ENCODE data around the gene GRIP1. TPM values are rescaled to one million over a fixed set of nuclear protein-coding genes. Genes with fewer than 3 reads are reported as not detected.

GRIP1 gene
- polyA plus RNA-seq, 2 donors = 1.5 to 2.4 TPM

DNA sequence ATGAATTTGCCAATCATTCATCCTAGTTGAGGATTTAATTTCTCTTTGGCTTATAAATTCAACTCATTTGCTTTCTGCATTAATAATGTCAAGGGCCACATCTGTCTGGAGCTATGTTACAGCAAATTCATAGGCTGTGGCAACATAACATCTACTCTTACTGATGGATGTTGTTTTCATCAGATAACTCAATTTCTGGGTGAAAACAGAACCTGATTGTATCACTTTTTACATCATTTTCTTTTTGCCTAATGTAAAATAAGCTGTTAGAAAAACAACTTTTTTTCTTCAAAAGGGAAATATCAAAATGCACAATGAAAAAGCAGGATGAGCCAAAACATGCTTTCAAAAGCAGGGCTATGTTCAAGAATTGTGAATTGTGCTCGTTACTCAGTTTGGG lies 303.3 kb downstream of the GRIP1 start:
- WGBS, 2 donors = 92 to 97% methylated on average over 1 of the region's 1 CpG
- H3K9me3 ChIP-seq (ENCODE audit: control insufficient read depth in 2 of 2, insufficient read depth in 1 of 2, low read depth in 1 of 2, low read length in 1 of 2) = no peaks in the 10 kb centered on the region
- H3K27me3 ChIP-seq (ENCODE audit: control insufficient read depth in 1 of 2, insufficient read depth in 2 of 2, low read length in 2 of 2) = no peaks in the 10 kb centered on the region
- no peak overlapping the region for H3K4me3 ChIP-seq (ENCODE audit: low read depth in 1 of 2, low read length in 2 of 2)
- no peaks in the 10 kb centered on the region for H3K36me3 ChIP-seq (ENCODE audit: control insufficient read depth in 2 of 2, insufficient read depth in 2 of 2, low read length in 1 of 2)
- H3K4me1 ChIP-seq (ENCODE audit: control insufficient read depth in 2 of 2, insufficient read depth in 2 of 2, low read length in 1 of 2) = no peaks in the 10 kb centered on the region
- H3K27ac ChIP-seq (ENCODE audit: low read depth in 2 of 2, low read length in 1 of 2) = no peak overlapping the region

DNA sequence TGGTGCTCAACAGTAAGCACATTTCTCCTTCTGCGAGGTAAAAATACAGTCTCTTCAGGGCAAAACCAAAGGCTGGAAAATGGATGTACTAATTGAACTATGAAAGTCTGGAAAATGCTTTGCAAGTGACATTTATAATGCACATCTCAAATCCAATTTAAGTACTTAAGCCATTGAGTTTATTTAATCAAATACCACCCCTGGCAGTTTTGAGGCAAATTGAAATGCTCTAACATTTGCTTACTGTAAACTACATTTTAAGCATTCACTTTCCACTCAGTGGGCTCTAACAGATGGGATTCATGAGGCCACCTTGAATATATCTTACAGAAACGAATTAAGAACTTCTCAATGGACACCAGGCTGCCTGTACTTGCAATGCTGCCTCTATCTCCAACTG lies 306.9 kb downstream of the GRIP1 start:
- H3K27me3 ChIP-seq (ENCODE audit: control insufficient read depth in 1 of 2, insufficient read depth in 2 of 2, low read length in 2 of 2) = no peaks in the 10 kb centered on the region
- no peaks in the 10 kb centered on the region for H3K9me3 ChIP-seq (ENCODE audit: control insufficient read depth in 2 of 2, insufficient read depth in 1 of 2, low read depth in 1 of 2, low read length in 1 of 2)
- no peak overlapping the region for H3K4me3 ChIP-seq (ENCODE audit: low read depth in 1 of 2, low read length in 2 of 2)
- H3K27ac ChIP-seq (ENCODE audit: low read depth in 2 of 2, low read length in 1 of 2) = no peak overlapping the region
- WGBS, 2 donors = 66 to 67% methylated on average over 2 of the region's 2 CpGs
- H3K4me1 ChIP-seq (ENCODE audit: control insufficient read depth in 2 of 2, insufficient read depth in 2 of 2, low read length in 1 of 2) = no peaks in the 10 kb centered on the region
- H3K36me3 ChIP-seq (ENCODE audit: control insufficient read depth in 2 of 2, insufficient read depth in 2 of 2, low read length in 1 of 2) = no peaks in the 10 kb centered on the region

DNA sequence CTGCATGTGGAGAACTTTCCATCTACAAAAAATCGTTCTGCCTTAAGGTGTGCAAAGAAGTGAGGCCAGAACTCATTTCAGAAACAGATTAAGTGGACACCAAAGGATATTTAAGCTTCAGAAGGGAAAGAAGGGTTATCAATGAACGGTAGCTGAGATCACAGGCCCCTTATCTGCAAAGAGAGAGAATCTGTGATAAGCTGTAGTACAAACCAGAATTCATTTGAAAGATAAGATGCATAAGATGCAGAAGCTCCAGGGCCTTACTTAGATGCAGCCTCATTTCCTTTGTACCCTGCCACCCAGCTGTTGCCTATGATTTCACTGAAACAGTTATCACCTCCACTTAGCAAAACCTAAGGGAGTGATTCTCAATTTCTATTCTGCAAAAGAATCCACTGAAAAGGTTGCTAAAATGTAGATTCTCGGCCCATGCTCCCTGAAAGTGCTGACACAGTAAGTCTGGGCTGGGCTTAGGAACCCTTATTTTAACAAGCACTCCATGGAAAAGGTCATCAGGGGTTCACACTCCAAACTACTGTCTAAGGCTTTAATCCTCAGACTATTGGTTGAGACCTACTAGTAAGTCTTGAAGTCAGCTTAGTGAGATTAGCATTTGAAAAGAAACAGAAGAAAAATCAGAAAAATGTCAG lies 311.7 kb downstream of the GRIP1 start:
- Histone ChIP-seq H3K4me1 (ENCODE audit: control insufficient read depth in 2 of 2, insufficient read depth in 2 of 2, low read length in 1 of 2) (no peaks in the 10 kb centered on the region), H3K27me3 (ENCODE audit: control insufficient read depth in 1 of 2, insufficient read depth in 2 of 2, low read length in 2 of 2) (no peaks in the 10 kb centered on the region), H3K9me3 (ENCODE audit: control insufficient read depth in 2 of 2, insufficient read depth in 1 of 2, low read depth in 1 of 2, low read length in 1 of 2) (no peaks in the 10 kb centered on the region), H3K4me3 (ENCODE audit: low read depth in 1 of 2, low read length in 2 of 2) (no peak overlapping the region), H3K36me3 (ENCODE audit: control insufficient read depth in 2 of 2, insufficient read depth in 2 of 2, low read length in 1 of 2) (no peaks in the 10 kb centered on the region), H3K27ac (ENCODE audit: low read depth in 2 of 2, low read length in 1 of 2) (no peak overlapping the region)
- WGBS, 2 donors = 71% methylated on average over 3 of the region's 3 CpGs

DNA sequence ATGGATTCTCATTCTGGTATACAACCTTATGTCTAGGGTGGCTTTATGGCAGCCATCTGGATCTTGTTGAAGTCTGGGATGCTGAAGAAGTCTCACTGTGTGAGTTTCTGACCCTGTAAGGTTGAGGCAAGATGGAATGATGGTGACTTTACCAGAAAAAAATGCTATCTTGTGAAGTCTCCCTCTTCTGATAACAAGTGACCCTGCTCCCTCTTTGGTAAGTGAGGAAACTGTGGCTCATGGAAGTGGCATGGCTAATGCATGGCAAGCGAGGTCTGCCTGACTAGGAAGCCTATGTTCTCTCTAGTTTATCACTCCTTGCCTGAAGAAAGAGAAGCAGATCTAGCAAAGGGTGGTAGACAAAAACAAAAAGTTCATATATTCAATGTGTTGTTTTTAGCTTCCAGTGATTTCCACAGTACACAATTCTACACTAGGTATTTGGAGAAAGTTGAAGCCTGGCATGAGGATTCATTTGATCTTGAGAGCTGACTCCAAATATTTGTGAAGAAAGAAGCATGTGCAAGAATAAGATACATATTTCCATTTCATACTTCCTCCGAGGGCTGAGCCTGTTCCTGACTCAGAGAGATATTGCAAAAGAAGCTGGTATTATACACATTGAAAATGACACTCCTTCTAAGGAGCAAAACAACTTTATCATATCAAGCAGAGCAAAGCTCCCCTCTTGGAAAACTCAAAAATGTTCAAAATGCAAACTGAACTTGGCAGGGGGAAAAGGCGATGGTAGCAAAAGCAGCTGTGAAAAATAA lies 313.0 kb downstream of the GRIP1 start:
- H3K4me1 ChIP-seq (ENCODE audit: control insufficient read depth in 2 of 2, insufficient read depth in 2 of 2, low read length in 1 of 2) = no peaks in the 10 kb centered on the region

DNA sequence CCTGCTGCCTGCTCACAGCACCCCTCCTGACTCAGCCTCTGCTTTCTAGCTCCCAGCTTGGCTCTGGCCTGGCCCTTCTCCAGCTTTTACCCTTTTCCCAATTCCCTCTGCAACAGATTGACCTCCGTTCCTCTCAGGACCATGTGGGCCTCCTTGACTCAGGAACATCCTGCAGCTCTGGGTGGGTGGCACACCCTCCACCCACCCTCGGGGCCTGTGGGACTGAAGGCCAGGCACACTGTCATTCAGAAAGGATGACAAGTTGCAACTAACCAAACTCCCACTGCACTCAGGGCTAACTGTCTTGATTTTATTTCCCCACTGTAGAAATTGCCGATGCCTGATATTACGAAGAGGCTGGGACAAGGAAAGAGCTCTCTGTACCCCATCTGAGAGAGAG lies 317.2 kb downstream of the GRIP1 start:
- Histone ChIP-seq H3K36me3 (ENCODE audit: control insufficient read depth in 2 of 2, insufficient read depth in 2 of 2, low read length in 1 of 2) (no peaks in the 10 kb centered on the region), H3K4me1 (ENCODE audit: control insufficient read depth in 2 of 2, insufficient read depth in 2 of 2, low read length in 1 of 2) (no peaks in the 10 kb centered on the region), H3K27ac (ENCODE audit: low read depth in 2 of 2, low read length in 1 of 2) (no peak overlapping the region), H3K4me3 (ENCODE audit: low read depth in 1 of 2, low read length in 2 of 2) (no peak overlapping the region), H3K27me3 (ENCODE audit: control insufficient read depth in 1 of 2, insufficient read depth in 2 of 2, low read length in 2 of 2) (no peaks in the 10 kb centered on the region), H3K9me3 (ENCODE audit: control insufficient read depth in 2 of 2, insufficient read depth in 1 of 2, low read depth in 1 of 2, low read length in 1 of 2) (no peaks in the 10 kb centered on the region)
- 87 to 92% methylated on average over 4 of the region's 4 CpGs for WGBS, 2 donors

More for the DNA sequence above, 313.0 kb downstream of the GRIP1 start:
- no peaks in the 10 kb centered on the region for H3K36me3 ChIP-seq (ENCODE audit: control insufficient read depth in 2 of 2, insufficient read depth in 2 of 2, low read length in 1 of 2)
- WGBS, 2 donors = 82 to 90% methylated on average over 3 of the region's 3 CpGs
- H3K27ac ChIP-seq (ENCODE audit: low read depth in 2 of 2, low read length in 1 of 2) = no peak overlapping the region
- no peak overlapping the region for H3K4me3 ChIP-seq (ENCODE audit: low read depth in 1 of 2, low read length in 2 of 2)
- H3K9me3 ChIP-seq (ENCODE audit: control insufficient read depth in 2 of 2, insufficient read depth in 1 of 2, low read depth in 1 of 2, low read length in 1 of 2) = no peaks in the 10 kb centered on the region
- no peaks in the 10 kb centered on the region for H3K27me3 ChIP-seq (ENCODE audit: control insufficient read depth in 1 of 2, insufficient read depth in 2 of 2, low read length in 2 of 2)

DNA sequence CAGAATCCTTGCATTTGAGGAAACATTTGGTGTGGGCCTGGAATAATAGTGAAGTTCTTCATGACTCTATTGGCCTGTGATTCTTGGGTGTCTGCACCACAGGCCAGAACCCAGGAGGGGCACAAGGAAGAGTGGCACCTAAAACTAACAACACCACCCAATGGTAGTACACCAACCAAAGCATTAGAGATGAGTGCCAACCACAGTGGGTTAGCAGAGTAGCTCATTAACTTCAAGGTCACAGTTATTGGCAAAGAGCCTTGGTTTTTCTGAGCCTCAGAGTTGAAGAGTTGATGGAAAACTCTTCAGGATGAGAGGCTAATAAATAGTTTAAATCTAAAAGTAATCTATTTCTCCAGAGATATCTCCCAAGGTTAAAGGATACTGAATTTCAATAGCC lies 319.6 kb downstream of the GRIP1 start:
- H3K4me3 ChIP-seq (ENCODE audit: low read depth in 1 of 2, low read length in 2 of 2) = no peak overlapping the region
- no peaks in the 10 kb centered on the region for H3K27me3 ChIP-seq (ENCODE audit: control insufficient read depth in 1 of 2, insufficient read depth in 2 of 2, low read length in 2 of 2)
- no peaks in the 10 kb centered on the region for H3K4me1 ChIP-seq (ENCODE audit: control insufficient read depth in 2 of 2, insufficient read depth in 2 of 2, low read length in 1 of 2)
- no peak overlapping the region for H3K27ac ChIP-seq (ENCODE audit: low read depth in 2 of 2, low read length in 1 of 2)
- no peaks in the 10 kb centered on the region for H3K9me3 ChIP-seq (ENCODE audit: control insufficient read depth in 2 of 2, insufficient read depth in 1 of 2, low read depth in 1 of 2, low read length in 1 of 2)
- H3K36me3 ChIP-seq (ENCODE audit: control insufficient read depth in 2 of 2, insufficient read depth in 2 of 2, low read length in 1 of 2) = peaks cover 0 to 2% of the 10 kb centered on the region in 2 donors

DNA sequence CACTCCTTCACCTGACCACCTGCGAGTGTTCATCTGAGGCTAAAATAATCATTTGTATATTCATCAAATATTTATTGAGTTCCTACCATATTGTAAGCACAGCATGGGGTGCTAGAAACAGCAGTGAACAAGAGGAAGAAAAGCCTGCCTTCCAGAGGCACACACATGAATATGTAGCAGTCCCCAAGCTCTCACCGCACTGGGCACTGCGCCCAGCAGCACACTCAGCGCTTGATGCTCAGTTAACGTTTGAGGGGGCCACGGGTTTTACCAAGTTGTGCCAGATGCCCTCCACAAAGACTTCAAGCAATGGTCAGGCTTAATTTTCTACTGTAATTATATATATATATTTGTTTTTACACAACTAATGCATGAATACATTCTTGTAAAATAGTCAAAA lies 324.6 kb downstream of the GRIP1 start:
- Histone ChIP-seq H3K27me3 (ENCODE audit: control insufficient read depth in 1 of 2, insufficient read depth in 2 of 2, low read length in 2 of 2) (no peaks in the 10 kb centered on the region), H3K4me3 (ENCODE audit: low read depth in 1 of 2, low read length in 2 of 2) (no peak overlapping the region), H3K36me3 (ENCODE audit: control insufficient read depth in 2 of 2, insufficient read depth in 2 of 2, low read length in 1 of 2) (peaks cover 0 to 2% of the 10 kb centered on the region in 2 donors), H3K4me1 (ENCODE audit: control insufficient read depth in 2 of 2, insufficient read depth in 2 of 2, low read length in 1 of 2) (no peaks in the 10 kb centered on the region), H3K27ac (ENCODE audit: low read depth in 2 of 2, low read length in 1 of 2) (no peak overlapping the region), H3K9me3 (ENCODE audit: control insufficient read depth in 2 of 2, insufficient read depth in 1 of 2, low read depth in 1 of 2, low read length in 1 of 2) (no peaks in the 10 kb centered on the region)
- 85 to 87% methylated on average over 6 of the region's 6 CpGs for WGBS, 2 donors

DNA sequence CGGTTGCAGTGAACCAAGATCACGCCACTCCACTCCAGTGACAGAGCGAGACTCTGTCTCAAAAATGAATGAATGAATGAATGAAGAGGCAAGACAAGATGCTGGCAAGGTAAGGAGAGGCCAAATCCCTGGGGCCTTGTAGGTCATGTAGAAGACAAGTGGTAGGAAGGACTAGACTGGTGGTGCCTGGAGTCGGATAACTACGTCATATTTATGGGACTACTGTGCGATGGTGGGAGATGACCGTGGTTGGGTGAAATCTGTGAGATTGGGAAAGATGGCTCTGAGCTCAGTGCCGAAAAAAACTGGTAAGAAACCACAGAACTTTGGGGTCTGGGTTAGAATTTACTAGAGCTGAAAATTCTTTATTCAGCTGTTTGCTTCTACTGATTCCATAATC lies 326.0 kb downstream of the GRIP1 start:
- peaks cover 0 to 2% of the 10 kb centered on the region in 2 donors for H3K36me3 ChIP-seq (ENCODE audit: control insufficient read depth in 2 of 2, insufficient read depth in 2 of 2, low read length in 1 of 2)
- no peaks in the 10 kb centered on the region for H3K27me3 ChIP-seq (ENCODE audit: control insufficient read depth in 1 of 2, insufficient read depth in 2 of 2, low read length in 2 of 2)
- no peaks in the 10 kb centered on the region for H3K9me3 ChIP-seq (ENCODE audit: control insufficient read depth in 2 of 2, insufficient read depth in 1 of 2, low read depth in 1 of 2, low read length in 1 of 2)
- H3K4me3 ChIP-seq (ENCODE audit: low read depth in 1 of 2, low read length in 2 of 2) = no peak overlapping the region
- 97 to 98% methylated on average over 8 of the region's 8 CpGs for WGBS, 2 donors
- no peak overlapping the region for H3K27ac ChIP-seq (ENCODE audit: low read depth in 2 of 2, low read length in 1 of 2)
- no peaks in the 10 kb centered on the region for H3K4me1 ChIP-seq (ENCODE audit: control insufficient read depth in 2 of 2, insufficient read depth in 2 of 2, low read length in 1 of 2)

DNA sequence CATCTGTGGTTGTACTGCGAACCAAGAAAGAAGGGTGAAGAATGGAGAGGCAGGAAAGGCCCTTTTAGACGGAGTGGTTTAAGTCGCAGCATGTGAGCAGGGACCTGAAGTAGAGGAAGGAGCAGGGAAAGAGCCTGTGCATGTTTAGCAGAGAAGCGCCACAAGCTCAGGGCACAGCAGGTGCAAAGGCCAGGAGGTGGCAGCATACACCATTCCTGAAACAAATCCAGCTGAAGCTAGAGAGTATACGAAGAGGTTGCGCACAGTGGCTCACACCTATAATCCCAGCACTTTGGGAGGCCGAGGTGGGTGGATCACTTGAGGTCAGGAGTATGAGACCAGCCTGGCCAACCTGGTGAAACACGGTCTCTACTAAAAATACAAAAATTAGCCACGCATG lies 326.7 kb downstream of the GRIP1 start:
- H3K4me3 ChIP-seq (ENCODE audit: low read depth in 1 of 2, low read length in 2 of 2) = no peak overlapping the region
- no peaks in the 10 kb centered on the region for H3K9me3 ChIP-seq (ENCODE audit: control insufficient read depth in 2 of 2, insufficient read depth in 1 of 2, low read depth in 1 of 2, low read length in 1 of 2)
- no peaks in the 10 kb centered on the region for H3K4me1 ChIP-seq (ENCODE audit: control insufficient read depth in 2 of 2, insufficient read depth in 2 of 2, low read length in 1 of 2)
- 83 to 86% methylated on average over 9 of the region's 9 CpGs for WGBS, 2 donors
- H3K27ac ChIP-seq (ENCODE audit: low read depth in 2 of 2, low read length in 1 of 2) = no peak overlapping the region
- no peaks in the 10 kb centered on the region for H3K27me3 ChIP-seq (ENCODE audit: control insufficient read depth in 1 of 2, insufficient read depth in 2 of 2, low read length in 2 of 2)
- peaks cover 0 to 2% of the 10 kb centered on the region in 2 donors for H3K36me3 ChIP-seq (ENCODE audit: control insufficient read depth in 2 of 2, insufficient read depth in 2 of 2, low read length in 1 of 2)

DNA sequence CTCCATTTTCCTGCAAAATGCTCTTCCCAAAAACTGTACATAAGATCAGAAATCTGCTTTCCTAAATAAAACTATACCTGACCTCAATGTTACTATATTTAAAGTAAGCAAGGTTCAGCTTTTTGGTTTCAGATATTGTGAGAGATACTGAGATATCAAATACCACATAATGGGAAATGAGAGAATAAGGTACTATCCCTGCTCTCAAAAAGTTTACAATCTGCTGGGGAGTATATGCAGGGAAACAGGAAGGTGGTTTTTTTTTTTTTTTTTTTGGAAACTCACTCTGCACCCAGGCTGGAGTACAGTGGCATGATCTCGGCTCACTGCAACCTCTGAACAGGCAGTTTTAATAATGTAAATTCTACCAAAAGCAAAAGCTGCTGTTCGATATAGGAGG lies 327.6 kb downstream of the GRIP1 start:
- no peak overlapping the region for H3K27ac ChIP-seq (ENCODE audit: low read depth in 2 of 2, low read length in 1 of 2)
- H3K36me3 ChIP-seq (ENCODE audit: control insufficient read depth in 2 of 2, insufficient read depth in 2 of 2, low read length in 1 of 2) = peaks cover 0 to 2% of the 10 kb centered on the region in 2 donors
- H3K4me1 ChIP-seq (ENCODE audit: control insufficient read depth in 2 of 2, insufficient read depth in 2 of 2, low read length in 1 of 2) = no peaks in the 10 kb centered on the region
- 83 to 94% methylated on average over 2 of the region's 2 CpGs for WGBS, 2 donors
- no peaks in the 10 kb centered on the region for H3K27me3 ChIP-seq (ENCODE audit: control insufficient read depth in 1 of 2, insufficient read depth in 2 of 2, low read length in 2 of 2)
- H3K9me3 ChIP-seq (ENCODE audit: control insufficient read depth in 2 of 2, insufficient read depth in 1 of 2, low read depth in 1 of 2, low read length in 1 of 2) = no peaks in the 10 kb centered on the region
- no peak overlapping the region for H3K4me3 ChIP-seq (ENCODE audit: low read depth in 1 of 2, low read length in 2 of 2)

Data from esophagus (tissue), 2 donors.